GM10847 (cell line): Measurements from ENCODE around the gene CLIC6.

Experiments
- POLR2A ChIP-seq: IDR thresholded peaks from 2 replicates; pipeline ENCODE4 v1.6.1; 2011; ENCODE audit not compliant: insufficient read length; ENCODE audit errors: extremely low read depth

CLIC6 gene

DNA sequence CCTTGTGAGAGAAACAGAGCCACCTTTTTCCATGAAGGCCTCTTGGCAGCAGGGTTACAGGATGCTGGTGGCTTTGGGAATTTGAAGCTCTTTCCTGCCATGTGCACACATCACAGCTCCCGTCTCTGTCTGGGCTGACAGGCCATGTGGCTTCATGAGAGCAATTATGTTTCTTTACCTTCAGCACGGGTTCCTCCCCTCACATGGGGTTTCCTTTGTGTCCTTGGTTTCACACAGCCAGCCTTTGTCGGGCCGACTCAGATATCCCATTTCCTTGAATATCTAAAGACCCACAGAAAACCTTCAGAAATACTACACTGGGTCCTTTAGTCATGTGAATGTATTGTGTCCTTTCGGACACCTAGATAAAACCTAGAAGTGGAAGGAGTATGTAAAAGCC, 7.1 kb downstream of the CLIC6 start:
- no peak for TF ChIP-seq POLR2A

DNA sequence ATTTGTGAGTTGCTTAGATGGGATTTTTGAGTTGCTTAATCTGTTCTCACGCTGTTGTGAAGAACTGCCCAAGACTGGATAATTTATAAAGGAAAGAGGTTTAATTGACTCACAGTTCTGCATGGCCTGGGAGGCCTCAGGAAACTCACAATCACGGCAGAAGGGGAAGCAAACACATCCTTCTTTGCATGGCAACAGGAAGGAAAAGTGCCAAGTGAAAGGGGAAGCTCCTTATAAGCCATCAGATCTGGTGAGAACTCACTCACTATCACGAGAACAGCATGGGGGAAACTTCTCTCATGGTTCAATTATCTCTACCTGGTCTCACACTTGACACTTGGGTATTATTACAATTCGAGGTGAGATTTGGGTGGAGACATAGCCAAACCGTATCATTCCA, 10.3 kb downstream of the CLIC6 start:
- TF ChIP-seq POLR2A, result no peak

DNA sequence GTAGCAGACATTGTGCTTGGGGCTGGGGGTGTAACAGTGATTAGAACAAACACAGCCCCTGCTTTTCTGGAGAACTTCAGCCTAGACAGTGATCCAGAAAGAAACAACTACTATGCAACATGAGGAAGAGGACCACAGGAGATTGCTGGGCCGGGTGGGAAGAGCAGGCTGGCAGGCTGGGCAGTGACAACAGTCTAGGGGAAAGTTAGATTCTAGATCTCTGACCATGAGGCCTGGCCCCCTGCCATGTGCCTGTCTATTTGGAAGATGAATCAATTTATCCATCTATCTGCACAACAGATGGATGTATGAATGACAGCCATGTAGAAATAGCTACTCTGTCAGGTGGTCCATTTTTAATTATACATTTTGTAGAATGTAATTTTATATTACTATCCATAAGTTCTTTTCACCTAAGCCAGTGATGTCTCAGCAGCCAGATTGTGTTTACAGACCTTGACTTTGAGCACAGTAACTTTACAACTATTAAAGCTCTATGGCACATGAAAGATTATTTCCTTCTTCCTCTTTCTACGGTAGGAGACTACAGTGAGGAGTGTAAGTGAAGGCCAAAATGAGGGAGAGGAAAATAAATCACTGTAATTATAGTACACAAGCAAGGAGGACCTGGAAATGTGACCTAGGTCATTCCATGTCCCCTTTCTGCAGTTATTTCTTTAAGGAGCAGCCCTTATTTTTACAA, 15.5 kb downstream of the CLIC6 start:
- no peak for TF ChIP-seq POLR2A

DNA sequence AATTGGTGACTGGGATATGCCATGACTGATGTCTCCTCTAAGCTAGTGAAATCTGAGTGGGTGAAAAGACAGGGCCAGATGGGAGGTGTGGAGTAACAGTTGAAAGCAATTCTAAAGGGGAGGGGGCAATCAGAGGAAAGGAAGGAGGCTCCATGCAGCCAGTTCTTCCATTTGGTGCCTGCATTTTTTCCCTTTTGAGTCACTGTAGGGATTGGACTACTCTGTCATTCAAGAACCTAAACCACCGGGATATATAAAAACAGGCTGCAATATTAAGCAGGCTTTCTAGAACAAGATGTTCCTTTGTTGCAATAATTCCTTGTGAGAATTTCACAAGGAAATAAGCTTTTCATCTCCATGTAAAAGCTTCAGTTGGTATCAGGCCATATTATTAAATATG, 18.3 kb downstream of the CLIC6 start:
- no peak for TF ChIP-seq POLR2A

DNA sequence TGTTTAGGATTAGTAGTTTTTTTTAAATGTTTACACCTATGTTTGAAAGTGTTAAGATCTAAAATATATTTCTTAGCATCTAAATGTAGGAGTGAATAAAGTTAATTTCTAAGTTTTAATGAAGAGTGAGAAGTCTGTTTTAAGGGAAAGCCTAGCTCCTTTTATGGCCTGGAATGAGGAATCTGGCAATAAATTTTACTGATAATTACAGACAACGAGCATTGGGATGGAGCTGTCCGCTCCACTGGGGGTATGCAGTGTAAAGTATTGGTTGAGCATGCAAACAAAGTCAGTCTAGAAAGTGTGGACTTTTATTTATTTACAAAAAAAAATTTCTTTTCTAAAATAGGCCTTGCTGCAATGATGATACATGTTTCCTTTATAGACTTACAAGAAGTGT, 19.0 kb downstream of the CLIC6 start:
- no peak for TF ChIP-seq POLR2A

DNA sequence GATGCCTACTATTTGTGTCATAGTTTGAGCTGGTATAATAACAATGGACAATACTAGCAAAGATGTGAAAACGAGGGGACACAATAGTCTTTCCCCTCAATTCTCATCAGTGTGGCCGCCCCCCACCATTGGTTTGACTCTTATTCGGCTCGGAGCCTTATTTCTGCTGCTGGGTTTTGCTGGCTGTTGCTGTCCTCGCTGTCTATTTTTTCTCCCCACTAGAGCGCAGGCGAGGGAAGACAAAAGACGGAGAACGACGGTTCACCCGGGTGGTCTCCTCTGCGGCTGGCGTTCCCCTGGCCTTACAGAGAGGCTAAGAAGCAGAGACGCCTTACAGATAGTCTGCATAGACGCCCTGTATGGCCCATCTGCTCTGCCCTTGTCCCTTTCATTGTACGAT, 19.4 kb downstream of the CLIC6 start:
- no peak for TF ChIP-seq POLR2A

DNA sequence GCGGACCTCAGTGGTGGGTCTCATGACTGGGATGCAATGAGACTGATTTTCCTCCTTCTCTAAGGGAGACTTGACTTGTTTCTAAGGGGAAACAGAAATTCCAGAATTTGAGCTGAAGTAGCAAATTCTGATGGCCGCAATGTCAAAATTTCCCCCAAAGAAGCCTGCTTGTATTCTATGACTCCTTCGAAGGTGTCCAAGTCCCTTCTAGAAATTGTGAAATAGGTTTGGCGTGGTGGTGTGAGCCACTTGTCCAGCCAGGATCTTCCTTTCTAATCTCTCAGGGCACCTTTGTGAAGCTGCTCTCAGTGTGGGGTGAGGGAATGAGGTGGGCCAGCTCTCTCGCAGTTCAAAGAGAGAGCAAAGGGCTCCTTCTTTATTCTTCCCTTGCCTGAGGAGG, 19.9 kb downstream of the CLIC6 start:
- no peak for TF ChIP-seq POLR2A

DNA sequence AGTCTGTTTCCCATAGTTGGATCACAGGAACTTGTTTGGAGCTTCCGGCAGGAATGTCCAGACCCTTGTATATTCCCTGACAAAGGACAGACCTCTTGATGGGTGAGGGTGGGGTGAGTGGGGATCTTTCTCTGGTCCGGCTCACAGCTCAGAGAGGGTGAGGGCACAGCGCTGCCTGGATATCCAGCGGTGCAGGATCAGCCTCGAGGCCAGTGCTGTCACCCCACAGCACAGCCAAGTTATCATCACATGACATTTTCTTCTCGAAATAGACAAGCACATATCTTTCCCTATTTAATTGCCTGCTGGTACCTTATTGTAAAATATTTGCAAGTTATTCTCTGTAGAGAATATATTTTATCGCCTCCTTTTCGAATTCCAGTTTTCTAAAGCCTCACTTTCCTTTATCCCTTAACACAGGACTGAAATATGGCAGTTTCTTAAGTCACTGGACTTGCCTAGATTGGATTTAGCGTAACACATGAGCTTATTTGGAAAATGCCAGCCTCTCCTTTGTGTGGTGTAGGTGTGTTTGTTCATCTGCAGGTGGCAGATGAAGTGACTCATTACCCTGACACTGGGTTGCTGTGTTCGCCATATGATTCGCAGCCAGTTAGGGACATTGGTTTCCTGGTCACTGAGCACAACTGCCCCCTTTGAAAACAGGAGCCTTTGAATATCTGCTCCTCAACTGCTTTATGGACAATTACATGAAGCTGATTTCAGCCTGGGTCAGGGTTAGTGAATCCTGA, 21.4 kb downstream of the CLIC6 start:
- no peak for TF ChIP-seq POLR2A

DNA sequence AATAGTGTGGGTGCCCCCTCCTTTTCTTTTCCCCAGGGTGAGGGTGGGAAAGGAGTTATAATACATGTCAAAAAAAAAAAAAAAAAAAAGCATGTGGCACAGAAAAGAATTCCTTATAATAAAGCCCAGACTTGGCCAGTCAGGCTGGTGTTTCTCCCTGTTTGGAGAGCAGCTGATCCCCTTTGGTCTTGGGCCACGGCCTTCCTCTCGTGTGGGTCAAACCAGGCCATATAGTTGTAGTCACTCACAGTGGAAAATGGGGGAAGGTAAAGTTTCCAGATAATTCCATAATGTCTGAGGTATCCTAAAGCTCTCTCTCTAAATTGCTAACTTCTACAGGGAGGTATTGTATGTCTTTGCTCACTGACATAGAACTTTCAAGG, 22.0 kb downstream of the CLIC6 start:
- TF ChIP-seq POLR2A, result no peak

DNA sequence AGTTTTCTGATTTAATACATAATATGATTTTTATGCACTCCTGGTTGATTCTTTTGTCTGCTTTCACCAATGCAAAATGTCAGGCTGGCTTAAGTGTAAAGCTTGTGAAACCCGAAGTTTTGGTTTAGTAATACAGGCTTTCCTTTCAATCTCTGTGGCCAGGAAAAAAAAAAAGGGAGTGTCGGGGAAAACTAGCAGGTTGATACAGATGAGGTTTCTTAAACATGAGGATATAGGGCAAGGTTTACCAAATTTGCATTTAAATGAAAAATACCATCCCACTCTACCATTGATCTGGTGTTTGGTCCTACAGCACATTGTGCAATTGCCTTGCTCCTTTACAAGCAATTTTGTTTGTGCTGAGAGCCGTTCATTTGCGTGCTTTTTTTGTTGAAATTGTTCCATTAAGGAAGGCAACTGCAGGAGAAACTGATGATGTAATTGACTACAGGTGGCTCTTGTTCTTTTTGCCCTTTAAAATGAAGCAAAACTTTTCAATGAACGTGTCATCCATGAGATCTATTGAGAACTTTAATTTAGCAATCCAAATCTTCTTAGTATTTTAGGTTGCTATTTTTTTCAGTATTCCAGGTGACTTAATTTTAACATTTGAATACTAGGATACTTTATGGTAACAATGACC, 22.7 kb downstream of the CLIC6 start:
- no peak for TF ChIP-seq POLR2A

DNA sequence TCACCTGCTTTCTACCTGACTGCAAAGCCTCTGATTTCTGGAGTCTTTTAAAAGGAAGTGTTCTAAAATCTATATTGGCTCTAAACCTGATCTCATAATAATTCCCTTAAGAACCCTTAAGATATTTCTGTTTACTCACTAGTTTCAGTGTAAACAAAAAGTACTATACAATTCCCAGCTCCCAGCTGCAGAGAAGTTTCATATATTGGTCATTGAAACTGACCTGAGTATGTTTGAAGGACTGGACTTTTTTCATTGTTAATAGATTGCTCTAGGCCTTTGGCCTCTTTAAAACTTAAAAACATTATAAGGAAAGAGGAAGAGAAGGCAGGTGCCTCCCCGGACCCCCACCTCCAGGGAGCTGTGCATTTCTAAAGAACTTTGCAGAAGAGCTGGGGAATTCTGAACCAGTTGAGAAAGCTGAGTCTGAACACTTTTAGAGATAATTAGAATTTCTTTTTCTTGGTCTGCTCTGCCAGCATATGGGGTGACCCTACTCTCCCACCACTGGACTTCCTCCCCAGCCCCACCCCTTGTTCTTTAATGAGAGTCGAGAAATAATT, 23.7 kb downstream of the CLIC6 start:
- no peak for TF ChIP-seq POLR2A

DNA sequence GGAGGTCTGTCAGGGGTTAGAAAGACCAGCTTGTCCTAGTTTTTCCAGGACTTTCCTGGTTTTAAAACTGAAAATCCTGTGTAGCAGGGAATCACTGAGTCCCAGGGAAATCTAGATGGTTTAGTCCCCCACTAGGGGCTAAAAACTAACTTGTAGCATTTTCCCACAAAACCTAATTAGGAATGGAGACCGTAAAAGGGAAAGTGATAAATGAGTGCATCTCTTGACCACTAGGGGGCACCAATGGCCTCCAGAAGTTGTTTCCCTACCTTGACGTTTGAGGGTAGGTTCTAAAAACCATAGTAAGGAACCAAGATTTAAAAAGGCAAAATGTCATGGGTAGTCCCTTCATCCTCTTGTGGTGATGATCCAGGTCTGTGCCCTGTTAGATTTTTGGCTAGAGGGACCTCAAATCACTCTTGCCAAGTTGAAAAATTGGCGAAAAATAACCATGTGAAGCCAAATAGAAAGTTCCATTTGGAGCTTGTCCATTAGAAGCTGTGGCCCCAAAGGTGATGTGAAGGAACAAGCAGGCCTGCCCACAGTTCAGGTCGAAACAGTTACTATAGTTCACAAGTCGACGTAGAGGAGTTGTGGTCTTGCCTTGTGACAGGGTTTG, 24.5 kb downstream of the CLIC6 start:
- TF ChIP-seq POLR2A, result no peak

DNA sequence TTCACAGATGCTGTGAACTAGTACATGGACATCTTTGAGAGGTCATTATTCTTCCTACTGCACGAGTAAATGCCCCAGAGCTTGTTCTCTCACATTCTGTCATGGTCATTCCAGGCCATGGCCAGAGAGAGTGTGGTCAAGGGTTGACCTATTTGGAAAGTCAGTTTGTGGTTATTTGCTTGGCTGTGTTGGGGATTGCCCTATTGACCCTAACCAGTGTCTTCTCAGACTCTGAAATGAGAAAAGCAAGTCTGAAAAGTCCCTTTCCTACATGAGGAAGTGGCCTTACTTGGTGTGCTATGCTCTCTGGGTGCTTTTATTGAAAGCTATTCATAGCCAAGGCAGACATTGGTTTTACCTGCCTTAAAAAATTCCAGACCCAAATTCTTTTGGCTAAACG, 26.6 kb downstream of the CLIC6 start:
- TF ChIP-seq POLR2A, result no peak

DNA sequence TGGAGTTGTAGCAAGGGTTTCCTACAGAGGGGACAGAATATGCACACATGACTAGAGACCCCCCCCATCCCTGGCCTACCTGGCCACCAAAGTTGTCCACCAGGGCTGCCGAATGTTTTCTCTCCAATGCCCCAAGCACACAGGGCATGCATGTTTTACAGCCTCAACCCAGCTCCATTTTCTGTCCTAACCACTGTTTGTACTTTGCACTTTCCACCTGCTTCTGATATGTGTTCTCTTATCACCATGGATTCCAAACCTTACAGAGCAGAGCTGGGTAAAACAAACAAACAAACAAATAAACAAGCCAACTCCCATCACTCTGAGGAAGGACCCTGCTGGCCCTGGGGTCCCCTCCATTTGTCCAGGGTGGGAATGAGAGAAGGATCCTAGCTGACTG, 27.3 kb downstream of the CLIC6 start:
- TF ChIP-seq POLR2A, result no peak

DNA sequence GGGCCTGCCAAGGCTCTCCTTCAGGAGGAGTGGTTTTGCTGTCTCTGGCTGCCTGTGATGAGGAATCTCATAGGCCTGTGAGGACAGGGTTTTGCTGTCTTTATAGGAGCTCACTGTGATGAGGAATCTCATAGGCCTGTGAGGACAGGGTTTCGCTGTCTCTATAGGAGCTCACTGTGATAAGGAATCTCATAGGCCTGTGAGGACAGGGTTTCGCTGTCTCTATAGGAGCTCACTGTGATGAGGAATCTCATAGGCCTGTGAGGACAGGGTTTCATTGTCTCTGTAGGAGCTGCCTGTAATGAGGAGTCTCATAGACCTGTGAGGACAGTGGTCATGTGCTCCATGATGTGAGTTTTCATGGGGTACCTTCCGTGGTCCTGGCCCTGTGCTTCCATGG, 29.0 kb downstream of the CLIC6 start:
- no peak for TF ChIP-seq POLR2A

DNA sequence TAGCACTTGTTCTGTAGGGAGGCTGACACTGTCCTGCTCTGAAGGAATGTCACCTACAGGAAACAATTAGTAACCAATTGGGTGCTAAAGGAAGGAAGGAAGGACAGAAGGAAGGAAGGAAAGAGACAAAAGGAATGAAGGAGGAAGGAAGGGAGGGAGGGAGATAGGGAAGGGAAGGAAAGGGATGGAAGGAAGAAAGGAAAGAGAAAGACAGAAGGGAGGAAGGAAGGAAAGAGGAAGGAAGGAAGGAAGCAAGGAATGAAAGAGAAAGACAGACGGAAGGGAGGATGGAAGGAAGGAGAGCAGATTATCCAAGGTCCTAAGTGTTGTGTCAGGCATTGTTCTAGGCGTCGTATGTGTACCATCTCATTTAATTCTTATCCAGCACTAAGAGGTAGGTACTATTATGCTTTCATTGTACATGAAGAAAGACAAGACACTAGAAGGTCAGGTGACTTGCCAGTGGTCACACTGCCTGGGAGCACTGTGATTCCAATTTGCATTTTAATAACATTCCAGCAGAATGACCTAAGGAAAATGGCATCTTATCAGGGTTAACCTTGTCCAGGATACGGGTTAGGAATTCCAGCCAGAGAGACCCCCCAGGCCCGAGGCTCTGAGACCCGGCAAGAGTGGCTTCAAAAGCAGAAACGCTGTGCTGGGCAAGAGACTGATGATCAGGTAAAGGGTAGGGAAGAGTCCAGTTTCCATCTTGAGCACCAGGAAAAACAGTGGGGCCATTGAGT, 29.6 kb downstream of the CLIC6 start:
- no peak for TF ChIP-seq POLR2A

DNA sequence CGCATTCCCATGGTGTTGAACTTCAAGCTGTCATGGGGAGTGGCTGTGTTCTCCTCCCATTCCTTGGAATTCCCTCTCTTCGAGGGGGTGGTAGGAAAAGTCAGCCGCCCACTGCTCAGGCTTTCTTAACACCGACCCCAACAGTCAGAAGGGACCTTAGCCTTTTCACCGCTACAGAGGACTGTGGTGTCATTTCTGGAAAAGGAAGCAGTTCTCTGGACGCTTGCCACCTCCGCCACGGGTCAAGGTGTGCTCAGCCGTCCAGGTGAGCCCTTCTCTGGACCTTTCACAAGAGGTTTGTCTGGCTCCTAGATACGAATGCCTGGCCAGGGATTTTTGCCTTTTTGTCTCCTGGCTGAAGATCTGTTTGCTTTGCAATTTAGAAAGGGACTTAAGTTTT, 31.8 kb downstream of the CLIC6 start:
- no peak for TF ChIP-seq POLR2A
